ENCODE results near the gene LAMA4. TPM values are rescaled to one million over a fixed set of nuclear protein-coding genes. Genes with fewer than 3 reads are reported as not detected.

LAMA4 gene
- total RNA-seq, 1 experiment from 2014 or later, result 11.9 TPM

DNA sequence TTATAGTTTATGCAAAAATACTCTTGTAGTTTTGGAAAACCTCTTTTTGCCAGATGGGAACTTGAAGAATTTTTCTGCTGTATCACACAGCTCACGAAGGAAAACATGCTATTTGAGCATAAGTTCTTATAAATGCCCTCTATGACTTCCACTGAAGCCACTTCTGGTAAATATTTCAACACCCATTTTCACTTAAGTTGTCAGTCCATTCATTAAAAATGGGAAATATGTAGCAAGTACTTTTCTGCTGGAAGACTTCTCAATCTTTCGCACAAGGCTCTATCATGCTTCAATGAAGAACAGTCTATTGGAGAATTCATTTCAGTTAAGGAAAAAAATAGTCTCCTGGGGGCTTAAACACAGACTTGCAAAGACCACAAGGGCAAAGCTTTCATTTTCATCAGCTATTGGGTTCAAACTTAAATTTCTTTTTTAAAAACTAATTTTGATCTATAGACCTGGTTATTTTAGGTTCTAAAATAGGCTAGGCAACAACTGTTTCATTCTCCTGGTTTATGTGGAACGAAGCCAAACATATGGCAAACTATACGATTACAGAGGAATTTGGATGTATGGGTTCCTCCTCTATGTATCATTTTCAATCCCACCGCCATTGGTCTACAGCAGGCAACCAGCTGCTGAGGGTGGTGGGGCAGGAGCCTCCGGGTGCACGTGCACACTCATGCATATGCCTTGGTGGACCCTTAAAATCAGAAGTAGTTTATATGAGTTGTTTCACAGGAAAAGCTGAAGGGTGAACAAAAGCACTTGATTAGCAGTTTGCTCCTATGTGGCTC lies 38.7 kb downstream of the LAMA4 start:
- BruUV-seq (replicated peaks), result no TSS peak
- intact Hi-C loops (cut with micrococcal nuclease; ENCODE audit: unreplicated experiment) (no loop called here), in situ Hi-C loops (cut with HindIII; ENCODE audit: low pct_unique_long_range_greater_than_20kb, low sequenced_read_pairs) (no loop called here)
- no peak for ATAC-seq
- TF ChIP-seq CTCF (IDR thresholded peaks at IDR 0.05) (no peak), POLR2AphosphoS5 (IDR thresholded peaks at IDR 0.05; ENCODE audit: low read depth, low read length) (no peak), REST (IDR thresholded peaks at IDR 0.05; ENCODE audit: insufficient read depth in 1 of 2, low read depth in 2 of 2, low read length in 1 of 2) (no peak), TCF7L2 (IDR thresholded peaks at IDR 0.05; ENCODE audit: low read depth, low read length) (no peak), SIN3A (IDR thresholded peaks at IDR 0.05; ENCODE audit: borderline replicate concordance, insufficient read depth, low read depth, low read length) (no peak)
- Histone ChIP-seq H3K4me3 (ENCODE audit: low read depth in 2 of 2, low read length in 2 of 2) (no peak overlapping the region), H3K9me3 (ENCODE audit: control insufficient read depth, insufficient read depth, low read depth, low read length) (no peaks in the 10 kb centered on the region), H3K4me1 (ENCODE audit: control insufficient read depth, insufficient read depth, low read length) (no peaks in the 10 kb centered on the region), H3K36me3 (ENCODE audit: control insufficient read depth, insufficient read depth, low read length) (no peaks in the 10 kb centered on the region), H3K27me3 (ENCODE audit: control insufficient read depth, insufficient read depth, low read length) (no peaks in the 10 kb centered on the region), H3K27ac (ENCODE audit: low read length) (no peak overlapping the region)
- DNase-seq (ENCODE audit: low read depth, low spot score), result no peak
- ChIA-PET POLR2A (no interaction called here), CTCF (no interaction called here)

DNA sequence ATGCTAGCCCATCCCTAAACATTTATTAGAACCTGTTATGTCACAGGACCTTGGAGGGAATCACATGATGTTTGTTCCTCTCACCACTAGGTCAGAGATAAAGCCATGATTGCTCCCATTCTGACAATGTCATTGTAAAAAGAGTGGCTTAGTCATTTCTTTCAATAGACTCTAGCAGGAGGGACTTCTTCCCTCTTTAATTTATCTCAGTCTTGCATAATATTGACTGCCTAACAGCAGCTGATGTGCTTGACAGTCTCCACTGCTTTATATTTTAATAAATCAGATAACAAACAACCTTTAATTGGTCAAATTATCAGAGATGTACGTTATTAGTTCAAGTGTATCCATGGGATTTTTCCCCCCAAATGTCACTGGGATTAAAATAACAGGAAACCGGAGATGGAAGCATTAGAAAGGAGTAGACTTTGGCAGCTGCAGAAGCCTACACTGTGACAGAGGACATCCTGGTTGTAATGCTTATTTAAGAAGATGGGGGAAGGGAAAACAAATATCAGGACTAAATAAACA lies 39.6 kb downstream of the LAMA4 start:
- no peaks in the 10 kb centered on the region for H3K4me1 ChIP-seq (ENCODE audit: control insufficient read depth, insufficient read depth, low read length)

More for the DNA sequence above, 39.6 kb downstream of the LAMA4 start:
- TF ChIP-seq REST (IDR thresholded peaks at IDR 0.05; ENCODE audit: insufficient read depth in 1 of 2, low read depth in 2 of 2, low read length in 1 of 2) (no peak), POLR2AphosphoS5 (IDR thresholded peaks at IDR 0.05; ENCODE audit: low read depth, low read length) (no peak), SIN3A (IDR thresholded peaks at IDR 0.05; ENCODE audit: borderline replicate concordance, insufficient read depth, low read depth, low read length) (no peak), CTCF (IDR thresholded peaks at IDR 0.05) (no peak), TCF7L2 (IDR thresholded peaks at IDR 0.05; ENCODE audit: low read depth, low read length) (no peak)
- in situ Hi-C loops (cut with HindIII; ENCODE audit: low pct_unique_long_range_greater_than_20kb, low sequenced_read_pairs), result no loop called here
- DNase-seq (ENCODE audit: low read depth, low spot score) (no peak), ATAC-seq (no peak)
- no TSS peak for BruUV-seq (replicated peaks)
- ChIA-PET CTCF (no interaction called here), POLR2A (no interaction called here)
- Histone ChIP-seq H3K27ac (ENCODE audit: low read length) (no peak overlapping the region), H3K27me3 (ENCODE audit: control insufficient read depth, insufficient read depth, low read length) (no peaks in the 10 kb centered on the region), H3K4me3 (ENCODE audit: low read depth in 2 of 2, low read length in 2 of 2) (no peak overlapping the region), H3K36me3 (ENCODE audit: control insufficient read depth, insufficient read depth, low read length) (no peaks in the 10 kb centered on the region), H3K9me3 (ENCODE audit: control insufficient read depth, insufficient read depth, low read depth, low read length) (no peaks in the 10 kb centered on the region)
- intact Hi-C loops (cut with micrococcal nuclease; ENCODE audit: unreplicated experiment), result no loop called here

Measured in Panc1 (cell line).